KOPT-K1 (cell line): ENCODE data around the gene SHH.
"Not testable (repeated sequence)": the region's sequence is repeated elsewhere in the genome, so short reads cannot be mapped to it uniquely, and the experiment has no call there.

Source experiments
- H3K27ac ChIP-seq: fragments of 200-600 bp; sonication (generic); 2 replicates; pipeline ENCODE4 v1.5.1; 2016; ENCODE audit warnings: antibody characterized with exemption, mild to moderate bottlenecking, low read depth, low read length; ENCODE audit not compliant: poor library complexity, severe bottlenecking
- H3K36me3 ChIP-seq: fragments of 200-600 bp; sonication (generic); 2 replicates; pipeline ENCODE4 v1.5.1; 2017; ENCODE audit warnings: antibody characterized with exemption, mild to moderate bottlenecking, low read length, moderate library complexity; ENCODE audit not compliant: insufficient read depth
- H3K9me3 ChIP-seq: fragments of 200-600 bp; sonication (generic); 2 replicates; pipeline ENCODE4 v1.5.1; 2017; ENCODE audit warnings: antibody characterized with exemption, low read length, mild to moderate bottlenecking; ENCODE audit not compliant: insufficient read depth, poor library complexity, severe bottlenecking

The SHH gene

DNA sequence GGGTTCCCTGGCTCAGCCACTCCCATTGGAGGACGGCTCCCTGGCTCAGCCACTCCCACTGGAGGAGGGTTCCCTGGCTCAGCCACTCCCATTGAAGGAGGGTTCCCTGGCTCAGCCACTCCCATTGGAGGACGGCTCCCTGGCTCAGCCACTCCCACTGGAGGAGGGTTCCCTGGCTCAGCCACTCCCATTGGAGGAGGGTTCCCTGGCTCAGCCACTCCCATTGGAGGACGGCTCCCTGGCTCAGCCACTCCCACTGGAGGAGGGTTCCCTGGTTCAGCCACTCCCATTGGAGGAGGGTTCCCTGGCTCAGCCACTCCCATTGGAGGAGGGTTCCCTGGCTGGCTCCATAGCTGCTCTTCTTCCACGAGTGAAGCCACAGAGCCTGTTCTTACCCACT is 5.3 kb upstream of the SHH start:
- H3K36me3 ChIP-seq, result not testable (repeated sequence)

GRCh38 chr7:155816996-155817395 is 4.7 kb upstream of the SHH start:
- Histone ChIP-seq H3K9me3 (no peaks in the 10 kb centered on the region), H3K27ac (no peak overlapping the region), H3K36me3 (no peaks in the 10 kb centered on the region)

More for the DNA sequence above, 5.3 kb upstream of the SHH start:
- not testable (repeated sequence) for H3K9me3 ChIP-seq, H3K27ac ChIP-seq

DNA sequence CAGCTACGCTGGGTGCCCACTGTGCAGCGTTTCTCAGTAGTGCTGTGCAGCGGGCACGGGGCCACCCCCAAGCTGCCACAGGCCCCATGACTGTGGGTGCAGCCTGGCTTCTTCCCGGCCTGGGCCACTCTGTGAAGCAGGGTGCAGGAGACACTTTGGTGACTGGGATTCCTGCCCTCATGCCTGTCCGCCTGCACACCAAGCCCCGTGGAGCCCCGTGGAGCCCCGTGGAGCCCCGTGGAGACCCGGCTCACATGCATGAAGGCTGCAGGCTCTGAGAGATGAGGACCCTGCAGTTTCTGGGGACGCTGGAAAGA is 3.9 kb upstream of the SHH start:
- H3K9me3 ChIP-seq, result no peaks in the 10 kb centered on the region
- no peaks in the 10 kb centered on the region for H3K36me3 ChIP-seq
- no peak overlapping the region for H3K27ac ChIP-seq

DNA sequence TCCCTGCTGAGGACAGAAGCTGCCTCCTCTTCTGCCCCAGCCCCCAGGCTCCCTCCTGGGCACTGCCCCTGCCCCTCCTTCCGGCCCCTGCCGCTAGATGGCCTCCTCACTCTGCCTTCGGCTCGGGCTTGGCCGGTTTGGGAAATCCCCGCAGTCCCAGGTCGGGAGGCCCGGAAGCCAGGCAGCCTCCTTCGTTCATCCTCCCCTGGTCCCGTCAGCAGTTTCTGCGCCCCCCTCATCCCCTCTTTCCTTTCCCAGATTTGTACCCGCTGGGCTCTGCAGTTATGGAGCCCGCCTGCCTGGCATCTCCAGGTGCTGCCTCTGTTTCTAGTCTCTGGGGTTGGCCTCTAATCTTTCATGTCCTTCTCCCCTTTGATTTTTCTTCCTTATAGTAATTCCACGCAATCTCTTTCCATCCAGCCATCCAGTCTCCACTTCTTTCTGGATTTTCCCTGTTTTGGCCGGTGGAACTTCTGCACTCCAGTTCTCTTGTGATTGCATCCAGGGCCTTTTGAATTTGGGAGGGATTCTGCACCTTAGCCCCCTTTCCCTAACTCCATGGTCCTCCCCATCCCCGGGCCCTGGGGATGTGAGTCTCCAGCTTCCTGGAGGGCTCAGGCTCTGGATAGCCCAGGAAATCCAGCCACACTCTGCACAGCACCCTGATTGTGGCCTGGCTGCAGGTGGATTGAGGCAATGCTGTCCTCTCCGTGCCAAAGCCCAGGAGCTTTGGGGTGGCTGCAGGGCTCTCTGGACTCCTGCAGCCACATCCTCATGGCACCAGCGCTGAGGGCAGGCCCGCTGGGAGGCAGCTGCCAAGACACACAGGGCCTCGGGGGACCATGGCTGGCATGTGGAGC is 3.3 kb upstream of the SHH start:
- no peak overlapping the region for H3K27ac ChIP-seq
- no peaks in the 10 kb centered on the region for H3K9me3 ChIP-seq

DNA sequence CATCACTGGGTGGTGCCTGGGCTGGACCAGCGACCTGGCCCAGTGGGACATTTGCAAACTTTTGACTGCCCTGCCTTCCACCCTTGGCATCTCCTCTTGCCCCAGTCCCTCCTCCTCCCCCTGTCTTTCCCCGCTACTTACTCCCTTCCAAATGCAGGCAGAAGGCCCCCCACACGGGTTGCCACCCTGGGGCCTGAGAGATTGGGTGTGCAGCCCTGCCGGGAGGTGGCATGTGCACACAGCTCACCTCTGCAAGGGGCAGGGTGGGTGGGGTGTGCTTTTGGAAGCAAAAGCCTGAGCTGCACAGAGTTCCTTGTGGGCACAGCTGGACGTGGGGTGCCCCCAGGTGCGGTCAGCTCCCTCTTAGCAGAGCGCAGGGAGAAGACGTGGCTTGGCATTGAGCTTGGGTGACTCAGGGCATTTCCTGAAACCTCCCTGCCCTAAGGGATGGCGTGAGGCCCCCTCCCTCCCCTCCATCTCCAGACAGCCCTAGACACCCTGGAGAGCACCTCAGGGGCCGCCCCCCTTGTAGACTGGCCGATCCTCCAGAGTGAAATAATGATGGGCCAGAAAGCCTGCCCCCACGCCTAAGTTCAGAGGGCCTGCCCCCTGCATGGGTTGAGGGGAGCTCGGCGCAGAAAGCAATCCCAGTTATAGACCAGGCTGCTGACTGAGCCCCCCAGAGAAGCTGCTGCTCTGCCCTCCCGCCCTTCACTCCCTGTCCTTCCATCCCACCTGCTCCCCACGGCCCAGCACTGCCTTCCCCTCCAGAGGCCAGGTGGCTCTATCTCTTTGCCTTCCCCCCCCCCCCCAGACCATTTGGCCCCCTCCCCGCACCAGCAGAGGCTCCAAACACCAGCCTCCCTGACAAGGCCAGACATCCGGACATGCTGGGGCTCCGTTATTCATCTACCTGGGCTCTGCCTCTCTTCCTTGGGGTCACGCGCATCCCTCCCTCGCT is 2.3 kb upstream of the SHH start:
- H3K36me3 ChIP-seq, result no peaks in the 10 kb centered on the region
- no peak overlapping the region for H3K27ac ChIP-seq
- no peaks in the 10 kb centered on the region for H3K9me3 ChIP-seq

More for the DNA sequence above, 3.3 kb upstream of the SHH start:
- no peaks in the 10 kb centered on the region for H3K36me3 ChIP-seq

DNA sequence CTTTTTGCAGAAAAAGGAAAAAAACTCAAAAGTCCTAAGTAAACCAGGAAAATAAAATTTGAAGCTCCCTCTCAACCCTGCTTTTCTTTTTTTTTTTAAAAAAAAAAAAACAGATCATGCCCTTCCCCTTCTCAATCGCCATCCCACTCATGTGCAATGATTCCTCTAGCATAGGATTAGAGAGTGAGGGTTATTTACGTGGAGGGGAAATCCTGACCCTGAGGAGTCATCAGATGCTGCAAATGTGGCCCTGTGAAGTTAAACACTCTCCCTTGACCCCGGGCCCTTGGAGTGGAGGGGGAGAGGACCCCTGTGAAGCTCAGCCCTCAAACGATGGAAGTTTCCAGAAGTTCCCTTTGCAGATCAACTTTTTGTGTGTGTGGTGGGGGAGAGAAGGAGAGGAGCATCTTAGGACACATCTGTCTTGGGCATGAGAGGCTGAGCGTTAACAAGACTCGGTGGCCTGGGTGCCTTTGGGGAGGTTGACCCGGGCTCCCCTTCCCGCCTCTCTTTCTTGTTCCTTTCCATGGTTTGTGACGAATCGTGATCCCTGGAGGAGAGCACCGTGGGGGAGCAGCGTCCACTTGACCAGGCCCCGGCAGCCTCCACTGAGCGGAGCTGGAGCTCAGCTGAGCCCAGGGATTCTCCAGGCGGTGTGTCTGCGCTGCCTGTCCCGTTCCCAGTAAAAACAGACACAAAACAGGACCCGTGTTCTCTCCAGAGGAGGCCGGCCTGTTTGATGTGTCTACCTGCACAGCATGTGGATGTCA is 1.5 kb upstream of the SHH start:
- H3K27ac ChIP-seq, result no peak overlapping the region
- no peaks in the 10 kb centered on the region for H3K36me3 ChIP-seq
- no peaks in the 10 kb centered on the region for H3K9me3 ChIP-seq

DNA sequence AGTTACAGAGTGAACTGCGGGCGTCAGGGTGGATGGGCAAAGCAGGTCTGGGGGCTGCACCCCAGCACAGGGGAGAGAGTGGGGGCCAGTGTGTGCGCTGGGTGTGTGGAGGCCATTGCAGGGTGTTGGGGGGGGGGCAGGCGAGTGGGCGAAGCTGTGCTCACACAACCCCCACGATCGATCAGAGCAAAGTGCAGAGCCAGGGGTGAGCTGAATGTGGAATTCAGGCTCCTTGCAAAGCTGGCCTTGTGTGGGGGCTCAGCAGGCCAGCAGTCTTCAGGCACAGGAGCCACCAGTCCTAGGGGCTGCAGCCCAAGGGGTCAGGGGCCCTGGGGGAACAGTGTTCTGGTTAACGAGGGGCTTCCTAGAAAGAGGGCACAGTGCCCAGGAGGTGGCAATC is 862 bp upstream of the SHH start:
- no peak overlapping the region for H3K27ac ChIP-seq
- no peaks in the 10 kb centered on the region for H3K36me3 ChIP-seq
- no peaks in the 10 kb centered on the region for H3K9me3 ChIP-seq

DNA sequence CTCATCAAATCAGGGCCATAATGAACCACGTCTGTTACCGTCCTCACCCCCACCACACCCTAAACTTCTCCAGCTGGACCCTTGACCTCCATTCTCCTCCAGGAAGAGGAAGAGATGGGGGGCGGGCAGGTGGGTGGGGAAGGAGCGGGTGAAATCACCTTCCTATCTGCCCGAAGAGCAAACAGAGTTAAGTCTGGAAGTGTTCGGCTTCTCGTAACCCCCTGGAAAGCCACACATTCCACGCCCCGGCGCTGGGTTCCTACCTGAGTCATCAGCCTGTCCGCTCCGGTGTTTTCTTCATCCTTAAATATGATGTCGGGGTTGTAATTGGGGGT is 736 bp downstream of the SHH start:
- Histone ChIP-seq H3K36me3 (no peaks in the 10 kb centered on the region), H3K27ac (no peak overlapping the region), H3K9me3 (no peaks in the 10 kb centered on the region)

DNA sequence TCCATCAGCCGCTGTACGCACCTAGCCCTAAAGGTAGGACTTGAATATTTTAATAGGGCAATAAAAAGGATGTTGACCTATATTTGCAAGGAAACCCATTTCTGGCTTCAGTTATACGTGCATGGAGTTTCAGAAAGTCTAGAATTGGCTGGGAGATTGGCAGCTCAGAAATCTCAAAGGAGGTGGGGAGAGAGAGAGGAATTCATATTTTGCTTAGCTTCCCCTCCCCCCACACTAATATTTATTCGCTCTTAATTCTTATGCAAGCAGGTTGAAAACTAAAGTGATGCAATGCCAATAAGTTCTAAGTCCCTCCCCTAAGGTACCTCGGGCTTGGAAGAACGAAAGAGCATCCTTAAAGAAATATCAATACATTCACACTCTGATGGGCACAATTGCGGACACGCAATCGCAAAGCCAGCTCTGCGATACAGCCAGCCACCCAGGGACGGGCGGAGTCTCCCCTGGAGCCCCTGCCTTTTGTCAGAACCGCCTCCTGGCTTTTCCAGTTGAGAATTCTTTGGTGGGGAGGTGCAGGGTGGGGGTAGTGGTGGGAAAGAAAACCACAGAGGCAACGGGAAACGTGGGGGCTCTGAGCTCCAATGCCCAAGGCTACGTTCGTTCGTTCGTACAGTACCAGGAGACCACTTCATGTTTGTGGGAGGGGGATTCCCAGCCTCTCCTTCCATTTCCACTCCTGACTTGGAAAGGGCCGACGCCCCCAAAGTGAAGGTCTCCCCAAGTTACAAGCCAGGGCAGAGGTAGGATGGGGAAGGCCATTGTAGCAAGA is 1.3 kb downstream of the SHH start:
- H3K27ac ChIP-seq, result no peak overlapping the region
- no peaks in the 10 kb centered on the region for H3K9me3 ChIP-seq
- H3K36me3 ChIP-seq, result no peaks in the 10 kb centered on the region

- Histone ChIP-seq H3K36me3 (no peaks in the 10 kb centered on the region), H3K9me3 (no peaks in the 10 kb centered on the region), H3K27ac (no peak overlapping the region)
Observed at GRCh38 chr7:155809947-155810769, 2.1 kb downstream of the SHH start.

GRCh38 chr7:155809332-155809946 is 2.8 kb downstream of the SHH start:
- Histone ChIP-seq H3K9me3 (no peaks in the 10 kb centered on the region), H3K36me3 (no peaks in the 10 kb centered on the region), H3K27ac (no peak overlapping the region)

DNA sequence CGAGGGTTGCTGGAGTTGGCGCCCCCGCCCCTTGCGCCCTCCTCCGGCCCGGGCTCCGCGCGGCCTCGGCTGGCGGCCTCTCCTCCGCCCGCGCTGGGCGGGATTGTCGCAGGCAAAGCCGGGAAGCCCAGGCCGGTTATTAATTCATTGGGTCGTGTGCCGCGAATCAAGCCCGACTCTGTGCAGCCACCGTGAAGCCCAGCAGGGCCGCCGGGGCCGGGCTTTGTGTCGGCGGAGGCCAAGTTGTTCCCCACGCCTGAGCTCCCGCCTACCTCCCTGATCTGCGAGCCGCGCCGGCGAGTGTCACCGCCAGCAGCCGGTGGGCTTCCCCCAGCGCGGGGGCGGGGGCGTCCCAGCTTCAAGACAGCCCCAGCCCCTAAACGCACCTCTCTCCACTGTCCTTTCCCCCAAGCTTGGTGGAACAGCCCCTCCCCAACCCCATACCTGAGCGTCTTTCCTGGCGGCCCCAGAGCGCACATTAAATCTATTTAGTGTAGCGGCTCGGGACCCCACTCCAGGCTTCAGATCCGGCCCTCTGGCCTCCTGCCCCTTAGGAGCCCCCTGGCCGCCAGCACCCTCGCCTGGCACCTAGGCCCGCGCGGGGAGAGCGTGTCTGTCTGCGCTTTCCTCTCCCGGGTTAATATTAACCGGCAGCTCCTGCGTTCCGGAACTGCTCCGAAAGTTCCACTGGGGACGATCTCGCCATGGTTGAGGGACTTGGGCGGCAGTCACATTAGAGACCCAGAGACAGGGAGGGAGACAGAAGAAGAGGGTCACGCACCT is 3.5 kb downstream of the SHH start:
- Histone ChIP-seq H3K36me3 (no peaks in the 10 kb centered on the region), H3K27ac (no peak overlapping the region), H3K9me3 (no peaks in the 10 kb centered on the region)
